ENCODE measurements around the gene PPP1R37. TPM values are rescaled to one million over a fixed set of nuclear protein-coding genes. Genes with fewer than 3 reads are reported as not detected.

PPP1R37 gene
- total and polyA plus RNA-seq, 2 of the 13 experiments (the other 11 are each of a cell fraction or from before 2014, with no cell fraction given): 9.0 to 14.3 TPM

DNA sequence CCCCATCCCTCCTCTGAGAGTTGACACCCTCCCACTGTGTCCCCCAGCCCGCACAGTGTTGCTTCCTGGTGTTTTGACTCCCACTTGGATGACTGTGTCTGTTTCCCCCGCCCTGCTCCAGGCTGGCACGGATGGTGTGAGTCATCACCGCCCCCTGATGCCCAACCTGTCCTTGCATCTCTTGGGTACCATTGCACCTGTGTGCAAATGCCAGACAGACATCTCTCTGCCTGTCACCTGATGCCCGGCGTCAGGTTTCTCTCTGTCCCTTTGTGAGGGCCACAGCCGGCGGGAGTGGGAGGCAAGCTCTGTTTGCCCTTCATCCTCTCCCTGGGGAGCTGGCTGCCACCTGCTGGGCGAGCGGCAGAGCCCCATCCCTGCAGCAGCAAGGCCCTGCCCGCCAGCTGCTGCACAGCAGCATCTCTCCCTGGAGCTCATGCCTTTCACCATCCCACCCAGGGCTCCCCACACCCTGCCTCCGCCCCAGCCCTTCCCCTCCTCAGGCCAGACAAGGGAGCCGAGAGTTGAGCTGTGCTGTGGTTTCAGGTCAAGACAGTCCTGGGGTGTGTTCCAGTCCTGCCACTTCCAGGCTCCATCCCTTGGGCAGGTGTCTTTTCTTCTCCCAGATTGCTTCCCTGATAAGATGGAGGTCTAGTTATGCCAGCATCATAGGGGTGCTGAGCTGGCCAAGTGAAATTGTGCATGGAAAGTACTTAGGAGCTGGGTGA lies 38.1 kb downstream of the PPP1R37 start (continued):
- TF ChIP-seq, protein P1, sequence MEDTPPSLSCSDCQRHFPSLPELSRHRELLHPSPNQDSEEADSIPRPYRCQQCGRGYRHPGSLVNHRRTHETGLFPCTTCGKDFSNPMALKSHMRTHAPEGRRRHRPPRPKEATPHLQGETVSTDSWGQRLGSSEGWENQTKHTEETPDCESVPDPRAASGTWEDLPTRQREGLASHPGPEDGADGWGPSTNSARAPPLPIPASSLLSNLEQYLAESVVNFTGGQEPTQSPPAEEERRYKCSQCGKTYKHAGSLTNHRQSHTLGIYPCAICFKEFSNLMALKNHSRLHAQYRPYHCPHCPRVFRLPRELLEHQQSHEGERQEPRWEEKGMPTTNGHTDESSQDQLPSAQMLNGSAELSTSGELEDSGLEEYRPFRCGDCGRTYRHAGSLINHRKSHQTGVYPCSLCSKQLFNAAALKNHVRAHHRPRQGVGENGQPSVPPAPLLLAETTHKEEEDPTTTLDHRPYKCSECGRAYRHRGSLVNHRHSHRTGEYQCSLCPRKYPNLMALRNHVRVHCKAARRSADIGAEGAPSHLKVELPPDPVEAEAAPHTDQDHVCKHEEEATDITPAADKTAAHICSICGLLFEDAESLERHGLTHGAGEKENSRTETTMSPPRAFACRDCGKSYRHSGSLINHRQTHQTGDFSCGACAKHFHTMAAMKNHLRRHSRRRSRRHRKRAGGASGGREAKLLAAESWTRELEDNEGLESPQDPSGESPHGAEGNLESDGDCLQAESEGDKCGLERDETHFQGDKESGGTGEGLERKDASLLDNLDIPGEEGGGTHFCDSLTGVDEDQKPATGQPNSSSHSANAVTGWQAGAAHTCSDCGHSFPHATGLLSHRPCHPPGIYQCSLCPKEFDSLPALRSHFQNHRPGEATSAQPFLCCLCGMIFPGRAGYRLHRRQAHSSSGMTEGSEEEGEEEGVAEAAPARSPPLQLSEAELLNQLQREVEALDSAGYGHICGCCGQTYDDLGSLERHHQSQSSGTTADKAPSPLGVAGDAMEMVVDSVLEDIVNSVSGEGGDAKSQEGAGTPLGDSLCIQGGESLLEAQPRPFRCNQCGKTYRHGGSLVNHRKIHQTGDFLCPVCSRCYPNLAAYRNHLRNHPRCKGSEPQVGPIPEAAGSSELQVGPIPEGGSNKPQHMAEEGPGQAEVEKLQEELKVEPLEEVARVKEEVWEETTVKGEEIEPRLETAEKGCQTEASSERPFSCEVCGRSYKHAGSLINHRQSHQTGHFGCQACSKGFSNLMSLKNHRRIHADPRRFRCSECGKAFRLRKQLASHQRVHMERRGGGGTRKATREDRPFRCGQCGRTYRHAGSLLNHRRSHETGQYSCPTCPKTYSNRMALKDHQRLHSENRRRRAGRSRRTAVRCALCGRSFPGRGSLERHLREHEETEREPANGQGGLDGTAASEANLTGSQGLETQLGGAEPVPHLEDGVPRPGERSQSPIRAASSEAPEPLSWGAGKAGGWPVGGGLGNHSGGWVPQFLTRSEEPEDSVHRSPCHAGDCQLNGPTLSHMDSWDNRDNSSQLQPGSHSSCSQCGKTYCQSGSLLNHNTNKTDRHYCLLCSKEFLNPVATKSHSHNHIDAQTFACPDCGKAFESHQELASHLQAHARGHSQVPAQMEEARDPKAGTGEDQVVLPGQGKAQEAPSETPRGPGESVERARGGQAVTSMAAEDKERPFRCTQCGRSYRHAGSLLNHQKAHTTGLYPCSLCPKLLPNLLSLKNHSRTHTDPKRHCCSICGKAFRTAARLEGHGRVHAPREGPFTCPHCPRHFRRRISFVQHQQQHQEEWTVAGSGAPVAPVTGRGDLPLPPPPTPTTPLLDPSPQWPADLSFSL (CRISPR knock-in tag; IDR thresholded peaks at IDR 0.05): no peak
- TF ChIP-seq, protein P2, sequence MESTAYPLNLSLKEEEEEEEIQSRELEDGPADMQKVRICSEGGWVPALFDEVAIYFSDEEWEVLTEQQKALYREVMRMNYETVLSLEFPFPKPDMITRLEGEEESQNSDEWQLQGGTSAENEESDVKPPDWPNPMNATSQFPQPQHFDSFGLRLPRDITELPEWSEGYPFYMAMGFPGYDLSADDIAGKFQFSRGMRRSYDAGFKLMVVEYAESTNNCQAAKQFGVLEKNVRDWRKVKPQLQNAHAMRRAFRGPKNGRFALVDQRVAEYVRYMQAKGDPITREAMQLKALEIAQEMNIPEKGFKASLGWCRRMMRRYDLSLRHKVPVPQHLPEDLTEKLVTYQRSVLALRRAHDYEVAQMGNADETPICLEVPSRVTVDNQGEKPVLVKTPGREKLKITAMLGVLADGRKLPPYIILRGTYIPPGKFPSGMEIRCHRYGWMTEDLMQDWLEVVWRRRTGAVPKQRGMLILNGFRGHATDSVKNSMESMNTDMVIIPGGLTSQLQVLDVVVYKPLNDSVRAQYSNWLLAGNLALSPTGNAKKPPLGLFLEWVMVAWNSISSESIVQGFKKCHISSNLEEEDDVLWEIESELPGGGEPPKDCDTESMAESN (CRISPR knock-in tag; conservative IDR thresholded peaks at IDR 0.05): no peak
- no peak for TF ChIP-seq FLYWCH1 (CRISPR knock-in tag; IDR thresholded peaks at IDR 0.05)
- no peak for TF ChIP-seq DPF2 (CRISPR knock-in tag; IDR thresholded peaks at IDR 0.05; ENCODE audit: borderline replicate concordance, low read depth)
- no peak for TF ChIP-seq KLF9 (CRISPR knock-in tag; IDR thresholded peaks at IDR 0.05; ENCODE audit: low read depth)
- TF ChIP-seq ZNF564 (CRISPR knock-in tag; IDR thresholded peaks at IDR 0.05): no peak
- TF ChIP-seq ZNF296 (CRISPR knock-in tag; conservative IDR thresholded peaks at IDR 0.05): no peak
- TF ChIP-seq FOXA1 (IDR thresholded peaks at IDR 0.05): no peak
- TF ChIP-seq FOXA1 (CRISPR knock-in tag; IDR thresholded peaks at IDR 0.05): peak; percentile 44; the same call in 1 of the 2 replicates
- TF ChIP-seq IKZF1 (IDR thresholded peaks at IDR 0.05): no peak
- no peak; the same call in 1 of the 2 replicates for TF ChIP-seq ZNF772 (CRISPR knock-in tag; IDR thresholded peaks at IDR 0.05)
- no peak for TF ChIP-seq NFYB (CRISPR knock-in tag; IDR thresholded peaks at IDR 0.05)
- TF ChIP-seq ZNF30 (CRISPR knock-in tag; IDR thresholded peaks at IDR 0.05): no peak
- no peak for TF ChIP-seq EP300 (IDR thresholded peaks at IDR 0.05; ENCODE audit: low read depth in 2 of 2, low read length in 2 of 2)
- TF ChIP-seq EP300 (CRISPR knock-in tag; IDR thresholded peaks at IDR 0.05; ENCODE audit: borderline replicate concordance): no peak
- TF ChIP-seq RAD21 (CRISPR knock-in tag; IDR thresholded peaks at IDR 0.05): peak; percentile 83
- TF ChIP-seq SMARCE1 (IDR thresholded peaks at IDR 0.05; ENCODE audit: borderline replicate concordance): no peak
- no peak for TF ChIP-seq JDP2 (CRISPR knock-in tag; IDR thresholded peaks at IDR 0.05; ENCODE audit: borderline replicate concordance)
- TF ChIP-seq, protein P3, sequence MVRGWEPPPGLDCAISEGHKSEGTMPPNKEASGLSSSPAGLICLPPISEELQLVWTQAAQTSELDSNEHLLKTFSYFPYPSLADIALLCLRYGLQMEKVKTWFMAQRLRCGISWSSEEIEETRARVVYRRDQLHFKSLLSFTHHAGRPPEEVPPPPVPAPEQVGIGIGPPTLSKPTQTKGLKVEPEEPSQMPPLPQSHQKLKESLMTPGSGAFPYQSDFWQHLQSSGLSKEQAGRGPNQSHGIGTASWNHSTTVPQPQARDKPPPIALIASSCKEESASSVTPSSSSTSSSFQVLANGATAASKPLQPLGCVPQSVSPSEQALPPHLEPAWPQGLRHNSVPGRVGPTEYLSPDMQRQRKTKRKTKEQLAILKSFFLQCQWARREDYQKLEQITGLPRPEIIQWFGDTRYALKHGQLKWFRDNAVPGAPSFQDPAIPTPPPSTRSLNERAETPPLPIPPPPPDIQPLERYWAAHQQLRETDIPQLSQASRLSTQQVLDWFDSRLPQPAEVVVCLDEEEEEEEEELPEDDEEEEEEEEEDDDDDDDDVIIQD (CRISPR knock-in tag; IDR thresholded peaks at IDR 0.05; ENCODE audit: low read depth): no peak
- no peak for TF ChIP-seq SNAPC2 (CRISPR knock-in tag; IDR thresholded peaks at IDR 0.05)
- no peak for TF ChIP-seq ADNP (CRISPR knock-in tag; IDR thresholded peaks at IDR 0.05)
- TF ChIP-seq JUNB (CRISPR knock-in tag; IDR thresholded peaks at IDR 0.05; ENCODE audit: borderline replicate concordance): no peak

Measured in HepG2 (cell line).